ENCODE measurements around the gene AKIP1. TPM values are rescaled to one million over a fixed set of nuclear protein-coding genes. Genes with fewer than 3 reads are reported as not detected.

Gene AKIP1, protein sequence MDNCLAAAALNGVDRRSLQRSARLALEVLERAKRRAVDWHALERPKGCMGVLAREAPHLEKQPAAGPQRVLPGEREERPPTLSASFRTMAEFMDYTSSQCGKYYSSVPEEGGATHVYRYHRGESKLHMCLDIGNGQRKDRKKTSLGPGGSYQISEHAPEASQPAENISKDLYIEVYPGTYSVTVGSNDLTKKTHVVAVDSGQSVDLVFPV
- total RNA-seq (21.9 and 23.4 TPM in 2 replicates), polyA plus RNA-seq (30.3 and 32.4 TPM in 2 replicates), polyA minus RNA-seq (8.4 TPM in 2 replicates), Bru-seq, nascent RNA (percentile 69 among the genes with signal in this experiment), BruChase-seq, experiment 1, labeled RNA remaining after a 6-hour chase (percentile 69 among the genes with signal in this experiment), BruChase-seq, experiment 2, labeled RNA remaining after a 2-hour chase (percentile 65 among the genes with signal in this experiment)
- 24.9 and 26.8 TPM in 2 replicates for polyA plus RNA-seq (2011; cell fraction: cytosol; rRNA removed)
- 13.0 and 15.3 TPM in 2 replicates for polyA plus RNA-seq (2011; cell fraction: nucleus; rRNA removed)
- 33.5 and 34.3 TPM in 2 replicates for polyA plus RNA-seq (2012)
- polyA minus RNA-seq (2011; cell fraction: cytosol; rRNA and poly(A)+ RNA removed): 19.2 TPM
- polyA minus RNA-seq (2011; cell fraction: nucleus; rRNA and poly(A)+ RNA removed): 2.3 and 2.6 TPM in 2 replicates
- long read RNA-seq, transcript AKIP1-210 (5 exons, 1,022 nt): minor isoform, 17 of 97 reads
- long read RNA-seq, transcript AKIP1-203 (6 exons, 1,327 nt): minor isoform, 19 of 97 reads
- long read RNA-seq, transcript AKIP1-201 (5 exons, 1,247 nt): minor isoform, 17 of 97 reads
- long read RNA-seq, transcript AKIP1-204 (4 exons, 1,084 nt): major isoform, 31 of 97 reads
- long read RNA-seq, partial matches to known transcripts: 2 of 97 reads
- long read RNA-seq, other reads (novel, unspliced or antisense): 5 of 97 reads

DNA sequence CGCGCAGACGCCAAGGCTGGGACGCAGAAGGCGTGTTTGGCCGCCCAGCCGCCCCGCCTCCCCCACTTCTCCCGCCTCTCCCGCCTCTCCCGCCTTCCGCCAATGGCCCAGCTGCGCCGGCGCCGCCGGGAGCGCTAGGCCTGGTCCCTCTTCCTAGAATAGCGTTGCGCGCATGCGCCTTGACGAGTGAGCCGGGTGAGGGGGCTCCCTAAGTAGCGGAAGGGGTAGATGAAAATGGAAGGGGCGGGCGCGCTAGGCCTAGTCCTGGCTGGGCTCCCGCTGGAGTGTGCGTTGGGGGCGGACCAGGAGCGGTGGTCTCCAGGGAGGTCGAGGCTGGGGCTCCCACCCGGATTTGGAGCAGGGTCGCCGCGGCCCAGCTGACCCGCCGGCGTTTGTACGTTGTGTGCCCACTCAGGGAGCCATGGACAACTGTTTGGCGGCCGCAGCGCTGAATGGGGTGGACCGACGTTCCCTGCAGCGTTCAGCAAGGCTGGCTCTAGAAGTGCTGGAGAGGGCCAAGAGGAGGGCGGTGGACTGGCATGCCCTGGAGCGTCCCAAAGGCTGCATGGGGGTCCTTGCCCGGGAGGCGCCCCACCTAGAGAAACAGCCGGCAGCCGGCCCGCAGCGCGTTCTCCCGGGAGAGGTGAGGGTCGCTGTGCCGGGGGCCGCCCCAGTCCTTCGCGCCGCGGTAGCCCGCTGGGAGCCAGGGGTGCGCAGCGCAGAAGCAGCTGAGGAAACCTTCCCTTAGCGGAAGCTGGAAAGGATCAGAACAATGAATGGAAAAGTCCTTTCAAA, at the start of gene AKIP1:
Gene AKIP1, plus strand, starts transcription at position 161 of the 795 bp plus-strand sequence. Its CDS starts 261 bp downstream, at position 422.
- peak; percentile 92 for FAIRE-seq
- H4K20me1 ChIP-seq (replicated peaks; ENCODE audit: control insufficient read depth, extremely low read depth, insufficient read depth, low read length): no peaks in the 10 kb centered on the region
- CTCF ChIA-PET: interaction anchor here (0.6 to 2.8 kb wide), 7 partner anchors 24 to 595 kb away, joined by 3 to 16 read pairs (median 4); no protein-coding TSS in a partner anchor
- H2AFZ ChIP-seq (ENCODE audit: low read depth, low read length): peak within 1 kb of the TSS; percentile 96
- H3K4me3 ChIP-seq (replicated peaks in 1 of 3; ENCODE audit: insufficient read depth in 1 of 3, low read depth in 1 of 3, low read length in 3 of 3): peak within 1 kb of the TSS; percentile 63 to 95 (median 82)
- dilution Hi-C loops (cut with MboI; ENCODE audit: extremely low pct_ligation_motif_present, low sequenced_read_pairs): no loop called here
- POLR2A ChIA-PET: interaction anchor here (0.6 to 0.9 kb wide), 2 partner anchors 77 to 229 kb away, joined by 9 read pairs; partner anchors contain the start of genes RPL27A and TRIM66
- peaks cover 6% of the 10 kb centered on the region for H3K79me2 ChIP-seq (ENCODE audit: control insufficient read depth, insufficient read depth, low read length)
- DNase-seq (ENCODE audit: low read depth, low spot score): peak; percentile 98
- H3K9ac ChIP-seq (replicated peaks; ENCODE audit: extremely low read depth, insufficient read depth, low read length): peak within 1 kb of the TSS; percentile 86
- no peaks in the 10 kb centered on the region for H3K27me3 ChIP-seq (ENCODE audit: control insufficient read depth in 2 of 2, insufficient read depth in 2 of 2, low read length in 2 of 2)
- intact Hi-C loops (cut with micrococcal nuclease): loop anchor here (2.0 to 10.0 kb wide), 5 partner anchors 40 to 354 kb away; partner anchors contain the start of genes DENND5A, NRIP3 and TMEM9B
- H3K27ac ChIP-seq (ENCODE audit: insufficient read depth, low read depth, low read length): peak within 1 kb of the TSS; percentile 63
- peak; percentile 42 for TF ChIP-seq POLR2A (IDR thresholded peaks at IDR 0.05; ENCODE audit: low read depth, low read length)
- TF ChIP-seq, protein P1, sequence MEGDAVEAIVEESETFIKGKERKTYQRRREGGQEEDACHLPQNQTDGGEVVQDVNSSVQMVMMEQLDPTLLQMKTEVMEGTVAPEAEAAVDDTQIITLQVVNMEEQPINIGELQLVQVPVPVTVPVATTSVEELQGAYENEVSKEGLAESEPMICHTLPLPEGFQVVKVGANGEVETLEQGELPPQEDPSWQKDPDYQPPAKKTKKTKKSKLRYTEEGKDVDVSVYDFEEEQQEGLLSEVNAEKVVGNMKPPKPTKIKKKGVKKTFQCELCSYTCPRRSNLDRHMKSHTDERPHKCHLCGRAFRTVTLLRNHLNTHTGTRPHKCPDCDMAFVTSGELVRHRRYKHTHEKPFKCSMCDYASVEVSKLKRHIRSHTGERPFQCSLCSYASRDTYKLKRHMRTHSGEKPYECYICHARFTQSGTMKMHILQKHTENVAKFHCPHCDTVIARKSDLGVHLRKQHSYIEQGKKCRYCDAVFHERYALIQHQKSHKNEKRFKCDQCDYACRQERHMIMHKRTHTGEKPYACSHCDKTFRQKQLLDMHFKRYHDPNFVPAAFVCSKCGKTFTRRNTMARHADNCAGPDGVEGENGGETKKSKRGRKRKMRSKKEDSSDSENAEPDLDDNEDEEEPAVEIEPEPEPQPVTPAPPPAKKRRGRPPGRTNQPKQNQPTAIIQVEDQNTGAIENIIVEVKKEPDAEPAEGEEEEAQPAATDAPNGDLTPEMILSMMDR (IDR thresholded peaks at IDR 0.05; ENCODE audit: extremely low read depth in 1 of 2, insufficient read depth in 1 of 2, low read depth in 1 of 2, low read length in 2 of 2): no peak
- TF ChIP-seq POLR2AphosphoS5 (IDR thresholded peaks at IDR 0.05; ENCODE audit: insufficient read depth, low read depth, low read length): peak; percentile 74
- BruUV-seq (replicated peaks): TSS peak; percentile 29
- H3K9me3 ChIP-seq (replicated peaks; ENCODE audit: control insufficient read depth, insufficient read depth, low read length): no peaks in the 10 kb centered on the region
- no peaks in the 10 kb centered on the region for H3K36me3 ChIP-seq (ENCODE audit: control insufficient read depth in 2 of 2, extremely low read depth in 1 of 2, insufficient read depth in 2 of 2, low read length in 2 of 2)
- peak within 1 kb of the TSS; percentile 88 for H3K4me2 ChIP-seq (ENCODE audit: insufficient read depth, low read length)
- H3K9me1 ChIP-seq (replicated peaks; ENCODE audit: control insufficient read depth, extremely low read depth, insufficient read depth, low read length): no peaks in the 10 kb centered on the region
- H3K4me1 ChIP-seq (ENCODE audit: control insufficient read depth, extremely low read depth, insufficient read depth, low read length): peaks cover 32% of the 10 kb centered on the region
